D721Med (cell line): ENCODE results near the gene TMEM259.
A peak's percentile ranks its signal among the peaks of the same experiment; 100 is the strongest.
"Not testable (repeated sequence)": the region's sequence is repeated elsewhere in the genome, so short reads cannot be mapped to it uniquely, and the experiment has no call there.

Experiments used
- DNase-seq: peaks from one replicate; pipeline ENCODE4 v3.0.0; 2011; ENCODE audit warnings: low spot score; ENCODE audit not compliant: insufficient read length
- FAIRE-seq: peaks from 2 replicates; lab custom pipeline; 2011; peaks lifted over from hg19 to GRCh38; lab: Jason Lieb, UNC
- CTCF ChIP-seq: IDR thresholded peaks from 2 replicates; pipeline ENCODE4 v1.5.1; 2012; ENCODE audit warnings: mild to moderate bottlenecking, control low read depth; ENCODE audit not compliant: insufficient read depth; ENCODE audit errors: missing control alignments

TMEM259 gene

GRCh38 chr19:1035998-1036621, 15.2 kb upstream of the TMEM259 start:
- DNase-seq (no peak), FAIRE-seq (no peak)
- peak; percentile 11 for TF ChIP-seq CTCF

GRCh38 chr19:1032264-1032867, 11.4 kb upstream of the TMEM259 start:
- TF ChIP-seq CTCF = no peak
- DNase-seq (no peak), FAIRE-seq (no peak)

- DNase-seq (no peak), FAIRE-seq (no peak)
- no peak for TF ChIP-seq CTCF
Observed at GRCh38 chr19:1028062-1028926, 7.4 kb upstream of the TMEM259 start.

GRCh38 chr19:1027650-1028061, 6.7 kb upstream of the TMEM259 start:
- FAIRE-seq = no peak
- TF ChIP-seq CTCF = no peak
- DNase-seq = no peak

GRCh38 chr19:1026783-1027649, 6.1 kb upstream of the TMEM259 start:
- FAIRE-seq (no peak), DNase-seq (no peak)
- no peak for TF ChIP-seq CTCF

GRCh38 chr19:1025960-1026782, 5.2 kb upstream of the TMEM259 start, which contains the start of gene CNN2:
TSS of gene CNN2 (plus strand) at chr19:1026608. CDS start at chr19:1026662, 54 bp downstream.
- TF ChIP-seq CTCF = no peak
- no peak for FAIRE-seq
- peak; percentile 91 for DNase-seq

- not testable (repeated sequence) for DNase-seq, FAIRE-seq
Observed at GRCh38 chr19:1025080-1025479, 4.2 kb upstream of the TMEM259 start.

- FAIRE-seq, DNase-seq: not testable (repeated sequence)
Observed at GRCh38 chr19:1023883-1024188, 2.9 kb upstream of the TMEM259 start.
